HCT116 (cell line): Measurements from ENCODE around the gene BRWD1. TPM values are rescaled to one million over a fixed set of nuclear protein-coding genes. Genes with fewer than 3 reads are reported as not detected.

ENCODE experiments used
- ATAC-seq: fragments of 200-7000 bp; cut with Tn5 transposase; 2 replicates; pipeline ENCODE4 v1.9.1; 2020; ENCODE audit warnings: mild to moderate bottlenecking, moderate library complexity
- BruUV-seq: library from RNA; stranded (reverse); fragments of 400-500 nt; replicated peaks from 2 replicates; lab custom pipeline; 2021; lab: Mats Ljungman, UMichigan
- CTCF ChIA-PET: fragments of 300-600 bp; sonication (Branson Sonifier 250); formaldehyde crosslinking; loops from one replicate; lab custom pipeline; 2021; ENCODE audit warnings: antibody characterized with exemption; lab: Charles Lee
- POLR2A ChIA-PET: fragments of 300-600, 350-600 bp; sonication (Branson Sonifier 250); formaldehyde crosslinking; loops from one replicate; lab custom pipeline; 2021; ENCODE audit warnings: antibody characterized with exemption; lab: Charles Lee
- RAD21 ChIA-PET, 2 experiments: fragments of 300-600 bp; sonication (Branson Sonifier 250); formaldehyde crosslinking; loops; one replicate each; lab custom pipeline; 2023; ENCODE audit warnings: low total read pairs in 2 of 2; ENCODE audit not compliant: uncharacterized antibody in 2 of 2, unreplicated experiment in 2 of 2, low non-redundant PET in 1 of 2; lab: Charles Lee
- DNase-seq: peaks from one replicate; pipeline ENCODE4 v3.0.0-alpha.2; 2010; ENCODE audit warnings: low read depth, low spot score
- H2AFZ ChIP-seq: fragments of 200-600 bp; shearing (Covaris generic), sonication (generic); 2 replicates; pipeline ENCODE4 v1.6.1; 2017; ENCODE audit warnings: low read depth, mixed run types, mixed read lengths, antibody characterized with exemption, low read length; ENCODE audit not compliant: poor library complexity, severe bottlenecking
- H3K27ac ChIP-seq: 2 replicates; pipeline ENCODE4 v1.5.1; 2012; ENCODE audit warnings: low read depth, low read length
- H3K27me3 ChIP-seq: fragments of 200-600 bp; sonication (generic); 2 replicates; pipeline ENCODE4 v1.6.1; 2016; ENCODE audit warnings: mixed run types, low read length, mixed read lengths; ENCODE audit not compliant: insufficient read depth
- H3K36me3 ChIP-seq, 2 experiments: fragments of 200-500 bp in 1 of 2; fragments of 200-600 bp in 1 of 2; sonication (Bioruptor generic) in 1 of 2; sonication (generic) in 1 of 2; 2 replicates each; pipeline versions ENCODE4 v1.5.1 to v1.6.1; 2014 to 2016; ENCODE audit warnings: low read length in 2 of 2, inconsistent platforms in 1 of 2, mixed read lengths in 1 of 2, mixed run types in 1 of 2; ENCODE audit not compliant: insufficient read depth in 2 of 2, control insufficient read depth in 1 of 2
- H3K4me1 ChIP-seq, 2 experiments: fragments of 200-600 bp in 1 of 2; sonication (generic) in 1 of 2; 2 replicates each; pipeline versions ENCODE4 v1.5.1 to v1.6.1; 2012 to 2017; ENCODE audit warnings: low read length in 2 of 2, inconsistent platforms in 1 of 2, mild to moderate bottlenecking in 1 of 2, mixed read lengths in 1 of 2, mixed run types in 1 of 2, moderate library complexity in 1 of 2; ENCODE audit not compliant: insufficient read depth in 2 of 2, control insufficient read depth in 1 of 2
- H3K4me2 ChIP-seq: fragments of 200-600 bp; sonication (generic); 2 replicates; pipeline ENCODE4 v1.6.1; 2017; ENCODE audit warnings: mixed run types, low read length, mixed read lengths
- H3K4me3 ChIP-seq, 2 experiments: fragments of 200-600 bp in 1 of 2; sonication (generic) in 1 of 2; replicated peaks in 1 of 2; 2 replicates each; pipeline ENCODE4 v1.5.1; 2011 to 2016; ENCODE audit warnings: low read length in 2 of 2, control low read depth in 1 of 2, low read depth in 1 of 2, mild to moderate bottlenecking in 1 of 2, mixed read lengths in 1 of 2, mixed run types in 1 of 2
- H3K79me2 ChIP-seq: fragments of 200-600 bp; sonication (generic); 2 replicates; pipeline ENCODE4 v1.6.1; 2017; ENCODE audit warnings: mild to moderate bottlenecking, mixed run types, low read length, moderate library complexity, mixed read lengths; ENCODE audit not compliant: insufficient read depth
- H3K9ac ChIP-seq: fragments of 200-600 bp; sonication (generic); 2 replicates; pipeline ENCODE4 v1.6.1; 2016; ENCODE audit warnings: low read length, mixed read lengths
- H3K9me2 ChIP-seq: fragments of 200-600 bp; sonication (generic), shearing (Covaris generic); 2 replicates; pipeline ENCODE4 v1.6.1; 2017; ENCODE audit warnings: mixed run types, mild to moderate bottlenecking, moderate library complexity; ENCODE audit not compliant: insufficient read depth
- H3K9me3 ChIP-seq, 2 experiments: fragments of 200-500 bp in 1 of 2; fragments of 200-600 bp in 1 of 2; sonication (Bioruptor generic) in 1 of 2; sonication (generic) in 1 of 2; 2 replicates each; pipeline ENCODE4 v1.6.1; 2014 to 2017; ENCODE audit warnings: low read length in 2 of 2, mixed read lengths in 2 of 2, inconsistent platforms in 1 of 2, low read depth in 1 of 2, mild to moderate bottlenecking in 1 of 2, mixed run types in 1 of 2, moderate library complexity in 1 of 2; ENCODE audit not compliant: control insufficient read depth in 1 of 2, insufficient read depth in 1 of 2
- H4K20me1 ChIP-seq: fragments of 200-600 bp; sonication (generic), shearing (Covaris generic); 2 replicates; pipeline ENCODE4 v1.6.1; 2017; ENCODE audit warnings: mixed run types, mild to moderate bottlenecking, moderate library complexity; ENCODE audit not compliant: insufficient read depth
- ATF3 ChIP-seq: IDR thresholded peaks from 2 replicates; pipeline ENCODE4 v1.6.1; 2012
- CBX3 ChIP-seq: IDR thresholded peaks from 2 replicates; pipeline ENCODE4 v1.6.1; 2012; ENCODE audit warnings: low read depth
- CEBPB ChIP-seq: IDR thresholded peaks from 2 replicates; pipeline ENCODE4 v1.6.1; 2012; ENCODE audit warnings: low read depth
- ELF1 ChIP-seq: IDR thresholded peaks from 2 replicates; pipeline ENCODE4 v1.6.1; 2012; ENCODE audit warnings: low read depth, borderline replicate concordance
- EZH2 ChIP-seq: fragments of 200-600 bp; sonication (generic); IDR thresholded peaks from 2 replicates; pipeline ENCODE4 v1.6.1; 2017; ENCODE audit warnings: antibody characterized with exemption, mixed run types
- FOSL1 ChIP-seq: IDR thresholded peaks from 2 replicates; pipeline ENCODE4 v1.6.1; 2012; ENCODE audit warnings: low read depth
- JUND ChIP-seq: IDR thresholded peaks from 2 replicates; pipeline ENCODE4 v1.6.1; 2012
- POLR2A ChIP-seq: IDR thresholded peaks from 2 replicates; pipeline ENCODE4 v1.7.0; 2011; ENCODE audit warnings: borderline replicate concordance; ENCODE audit not compliant: insufficient read depth, insufficient read length; ENCODE audit errors: extremely low read depth
- POLR2AphosphoS5 ChIP-seq: IDR thresholded peaks from 2 replicates; pipeline ENCODE4 v1.6.1; 2011; ENCODE audit warnings: mild to moderate bottlenecking, low read depth, low read length, moderate library complexity
- RAD21 ChIP-seq: IDR thresholded peaks from 2 replicates; pipeline ENCODE4 v1.6.1; 2012; ENCODE audit warnings: low read depth, mild to moderate bottlenecking
- SP1 ChIP-seq: IDR thresholded peaks from 2 replicates; pipeline ENCODE4 v1.6.1; 2012; ENCODE audit warnings: low read depth
- SRF ChIP-seq: IDR thresholded peaks from 2 replicates; pipeline ENCODE4 v1.6.1; 2012; ENCODE audit warnings: low read depth
- TCF7L2 ChIP-seq: IDR thresholded peaks from 2 replicates; pipeline ENCODE4 v1.7.0; 2011; ENCODE audit warnings: borderline replicate concordance, inconsistent platforms; ENCODE audit not compliant: insufficient read depth, insufficient read length; ENCODE audit errors: extremely low read depth
- ZFX ChIP-seq: fragments of 450-650 bp; IDR thresholded peaks from 2 replicates; pipeline ENCODE4 v1.6.1; 2017
- ZNF274 ChIP-seq: fragments of 200-500 bp; sonication (Bioruptor generic); IDR thresholded peaks from 2 replicates; pipeline ENCODE4 v1.6.1; 2014; ENCODE audit warnings: mild to moderate bottlenecking, low read depth, low read length, inconsistent platforms
- intact Hi-C: fragments of 100-400 bp; cut with micrococcal nuclease; formaldehyde crosslinking; loops from 2 replicates; pipeline ENCODE4 v1.10.0; 2022
- total RNA-seq: library from RNA; stranded (reverse); gene quantifications from one replicate; pipeline ENCODE4 v1.2.1, GENCODE V29; 2021; ENCODE audit not compliant: unreplicated experiment
- TF ChIP-seq, protein P1 (sequence below): IDR thresholded peaks from 2 replicates; pipeline ENCODE4 v1.6.1; 2011; ENCODE audit warnings: mild to moderate bottlenecking, low read length, moderate library complexity; ENCODE audit not compliant: insufficient replicate concordance; ENCODE audit errors: extremely low read depth
- TF ChIP-seq, protein P2 (sequence below): IDR thresholded peaks from 2 replicates; pipeline ENCODE4 v1.6.1; 2012

The BRWD1 gene
- total RNA-seq, 1 experiment from 2014 or later, result 33.1 TPM

DNA sequence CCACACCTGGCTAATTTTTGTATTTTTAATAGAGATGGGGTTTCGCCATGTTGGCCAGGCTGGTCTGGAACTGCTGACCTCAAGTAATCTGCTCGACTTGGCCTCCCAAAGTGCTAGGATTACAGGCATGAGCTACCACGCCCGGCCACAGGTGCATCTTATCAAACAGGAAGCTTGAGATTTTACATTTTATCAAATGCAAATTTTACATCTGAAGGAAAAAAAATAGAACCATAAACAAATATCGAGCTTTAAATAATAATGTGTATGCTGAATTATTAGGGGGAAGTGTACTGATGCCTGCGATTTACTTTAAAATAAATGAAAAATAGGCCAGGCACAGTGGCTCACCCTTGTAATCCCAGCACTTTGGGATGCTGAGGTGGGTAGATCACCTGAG is 16.6 kb upstream of the BRWD1 start:
- BruUV-seq, result no TSS peak
- POLR2A ChIA-PET, result no interaction called here
- H3K36me3 ChIP-seq, result no peaks in the 10 kb centered on the region
- H3K4me2 ChIP-seq, result no peak overlapping the region
- H3K27ac ChIP-seq, result no peak overlapping the region
- H3K79me2 ChIP-seq, result no peaks in the 10 kb centered on the region
- no peaks in the 10 kb centered on the region for H3K9me3 ChIP-seq
- TF ChIP-seq ELF1 (no peak), ZFX (no peak), JUND (no peak), POLR2AphosphoS5 (no peak), RAD21 (no peak), ZNF274 (no peak), CBX3 (no peak), SRF (no peak), EZH2 (no peak), CEBPB (no peak), POLR2A (no peak)
- no peak overlapping the region for H3K4me3 ChIP-seq
- intact Hi-C loops, result no loop called here
- no peaks in the 10 kb centered on the region for H3K27me3 ChIP-seq
- no peak overlapping the region for H2AFZ ChIP-seq
- CTCF ChIA-PET, result no interaction called here
- H3K4me1 ChIP-seq, result no peaks in the 10 kb centered on the region
- no peak overlapping the region for H3K9ac ChIP-seq
- no peaks in the 10 kb centered on the region for H4K20me1 ChIP-seq
- DNase-seq, result no peak
- RAD21 ChIA-PET, result no interaction called here
- H3K9me2 ChIP-seq, result no peaks in the 10 kb centered on the region
- no peak for ATAC-seq

DNA sequence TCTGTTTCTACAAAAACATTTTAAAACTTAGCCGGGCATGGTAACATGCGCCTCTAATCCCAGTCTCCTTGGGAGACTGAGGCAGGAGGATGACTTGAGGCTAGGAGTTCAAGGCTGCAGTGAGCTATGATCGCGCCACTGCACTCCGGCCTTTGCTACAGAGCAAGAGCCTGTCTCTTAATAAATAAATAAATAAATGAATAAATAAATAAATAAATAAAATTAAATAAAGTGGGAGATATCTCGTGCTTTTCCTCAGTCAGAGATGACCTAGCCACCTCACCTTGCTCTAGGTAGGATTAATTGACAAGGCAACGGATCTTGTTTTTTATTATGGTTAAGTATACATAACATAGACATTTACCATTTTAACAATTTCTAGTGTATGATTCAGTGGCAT is 14.3 kb upstream of the BRWD1 start:
- Histone ChIP-seq H3K4me1 (no peaks in the 10 kb centered on the region), H3K36me3 (no peaks in the 10 kb centered on the region), H2AFZ (no peak overlapping the region), H3K4me2 (no peak overlapping the region), H3K9me2 (no peaks in the 10 kb centered on the region), H3K79me2 (no peaks in the 10 kb centered on the region), H3K27me3 (no peaks in the 10 kb centered on the region), H3K27ac (no peak overlapping the region), H3K9ac (no peak overlapping the region), H3K4me3 (no peak overlapping the region), H3K9me3 (no peaks in the 10 kb centered on the region), H4K20me1 (no peaks in the 10 kb centered on the region)
- TF ChIP-seq, protein P1, sequence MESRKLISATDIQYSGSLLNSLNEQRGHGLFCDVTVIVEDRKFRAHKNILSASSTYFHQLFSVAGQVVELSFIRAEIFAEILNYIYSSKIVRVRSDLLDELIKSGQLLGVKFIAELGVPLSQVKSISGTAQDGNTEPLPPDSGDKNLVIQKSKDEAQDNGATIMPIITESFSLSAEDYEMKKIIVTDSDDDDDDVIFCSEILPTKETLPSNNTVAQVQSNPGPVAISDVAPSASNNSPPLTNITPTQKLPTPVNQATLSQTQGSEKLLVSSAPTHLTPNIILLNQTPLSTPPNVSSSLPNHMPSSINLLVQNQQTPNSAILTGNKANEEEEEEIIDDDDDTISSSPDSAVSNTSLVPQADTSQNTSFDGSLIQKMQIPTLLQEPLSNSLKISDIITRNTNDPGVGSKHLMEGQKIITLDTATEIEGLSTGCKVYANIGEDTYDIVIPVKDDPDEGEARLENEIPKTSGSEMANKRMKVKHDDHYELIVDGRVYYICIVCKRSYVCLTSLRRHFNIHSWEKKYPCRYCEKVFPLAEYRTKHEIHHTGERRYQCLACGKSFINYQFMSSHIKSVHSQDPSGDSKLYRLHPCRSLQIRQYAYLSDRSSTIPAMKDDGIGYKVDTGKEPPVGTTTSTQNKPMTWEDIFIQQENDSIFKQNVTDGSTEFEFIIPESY, result no peak
- TF ChIP-seq TCF7L2 (no peak), FOSL1 (no peak), CEBPB (no peak), JUND (no peak), ZNF274 (no peak), EZH2 (no peak), RAD21 (no peak), POLR2AphosphoS5 (no peak), ELF1 (no peak), SP1 (no peak), ATF3 (no peak), POLR2A (no peak), SRF (no peak)
- TF ChIP-seq, protein P2, sequence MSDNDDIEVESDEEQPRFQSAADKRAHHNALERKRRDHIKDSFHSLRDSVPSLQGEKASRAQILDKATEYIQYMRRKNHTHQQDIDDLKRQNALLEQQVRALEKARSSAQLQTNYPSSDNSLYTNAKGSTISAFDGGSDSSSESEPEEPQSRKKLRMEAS, result no peak
- no peak for ATAC-seq
- intact Hi-C loops, result no loop called here
- CTCF ChIA-PET, result no interaction called here
- no peak for DNase-seq
- BruUV-seq, result no TSS peak
- POLR2A ChIA-PET, result no interaction called here
- RAD21 ChIA-PET, result no interaction called here
